GM19397 (cell line): Measurements from ENCODE around the gene PCED1B.
"Not testable (repeated sequence)": the region's sequence is repeated elsewhere in the genome, so short reads cannot be mapped to it uniquely, and the experiment has no call there.

ENCODE experiments used
- ATAC-seq: cut with Tn5 transposase; IDR thresholded peaks from one replicate; pipeline ENCODE4 v1.9.1; 2021; ENCODE audit warnings: mild to moderate bottlenecking, moderate library complexity; ENCODE audit not compliant: unreplicated experiment

PCED1B gene

GRCh38 chr12:47202176-47202575 lies 122.8 kb downstream of the PCED1B start:
- ATAC-seq, result no peak

- no peak for ATAC-seq
Measured at GRCh38 chr12:47205532-47206449, 126.4 kb downstream of the PCED1B start.

GRCh38 chr12:47206450-47207339 lies 127.3 kb downstream of the PCED1B start:
- ATAC-seq, result no peak

- peak; percentile 53 for ATAC-seq
Measured at GRCh38 chr12:47207340-47207717, 127.9 kb downstream of the PCED1B start.

- ATAC-seq, result peak; percentile 75
Measured at GRCh38 chr12:47207829-47208248, 128.4 kb downstream of the PCED1B start.

- no peak for ATAC-seq
Measured at GRCh38 chr12:47209014-47209413, 129.6 kb downstream of the PCED1B start.

- no peak for ATAC-seq
Measured at GRCh38 chr12:47210776-47211175, 131.4 kb downstream of the PCED1B start.

GRCh38 chr12:47212701-47213039 lies 133.2 kb downstream of the PCED1B start:
- no peak for ATAC-seq

- no peak for ATAC-seq
Measured at GRCh38 chr12:47213396-47213795, 134.0 kb downstream of the PCED1B start.

GRCh38 chr12:47214001-47214619 lies 134.7 kb downstream of the PCED1B start:
- no peak for ATAC-seq

- no peak for ATAC-seq
Measured at GRCh38 chr12:47214771-47215170, 135.3 kb downstream of the PCED1B start.

- peak; percentile 81 for ATAC-seq
Measured at GRCh38 chr12:47216150-47216677, 136.8 kb downstream of the PCED1B start.

- ATAC-seq, result not testable (repeated sequence)
Measured at GRCh38 chr12:47217595-47217869, 138.1 kb downstream of the PCED1B start.

- no peak for ATAC-seq
Measured at GRCh38 chr12:47218191-47218654, 138.8 kb downstream of the PCED1B start.

- ATAC-seq, result no peak
Measured at GRCh38 chr12:47219243-47219642, 139.8 kb downstream of the PCED1B start.

- ATAC-seq, result no peak
Measured at GRCh38 chr12:47221256-47222023, 142.0 kb downstream of the PCED1B start.

GRCh38 chr12:47222520-47223030 lies 143.2 kb downstream of the PCED1B start:
- no peak for ATAC-seq

- no peak for ATAC-seq
Measured at GRCh38 chr12:47223031-47223847, 143.8 kb downstream of the PCED1B start.

GRCh38 chr12:47223848-47224213 lies 144.4 kb downstream of the PCED1B start:
- no peak for ATAC-seq
